ENCODE results near the gene ATP2C2. TPM values are rescaled to one million over a fixed set of nuclear protein-coding genes. Genes with fewer than 3 reads are reported as not detected.
A peak's percentile ranks its signal among the peaks of the same experiment; 100 is the strongest.

ATP2C2 gene
- total RNA-seq, 1 donor = not detected

DNA sequence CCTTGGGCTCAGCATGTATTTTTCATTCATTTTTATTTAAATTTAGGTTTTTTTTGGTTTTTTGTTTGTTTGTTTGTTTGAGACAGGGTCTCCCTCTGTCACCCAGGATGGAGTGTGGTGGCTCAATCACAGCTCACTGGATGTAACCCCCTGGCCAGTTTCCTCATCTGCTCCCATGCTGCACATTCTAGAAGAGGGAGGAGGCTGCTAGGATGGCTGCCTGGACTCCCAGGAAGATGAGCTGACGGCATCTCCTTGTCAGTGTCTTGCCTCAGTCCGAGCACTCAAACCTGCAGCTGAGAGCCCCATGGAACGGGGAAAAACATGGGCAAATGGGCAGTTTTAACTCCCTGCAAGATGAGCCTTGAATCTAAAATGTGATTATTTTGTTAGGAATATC is 128.7 kb downstream of the ATP2C2 start:
- H3K27me3 ChIP-seq (ENCODE audit: insufficient read depth, low read length) = no peaks in the 10 kb centered on the region
- H3K27ac ChIP-seq (ENCODE audit: low read depth, low read length) = no peak overlapping the region
- H3K4me3 ChIP-seq (ENCODE audit: insufficient read depth, low read length) = no peak overlapping the region
- peaks cover 31% of the 10 kb centered on the region for H3K79me2 ChIP-seq (ENCODE audit: insufficient read depth, low read length)
- H4K20me1 ChIP-seq (ENCODE audit: insufficient read depth, low read length) = peaks cover 14% of the 10 kb centered on the region
- H3K4me1 ChIP-seq (ENCODE audit: insufficient read depth, low read length) = peaks cover 7% of the 10 kb centered on the region
- H2AFZ ChIP-seq (ENCODE audit: low read length) = no peak overlapping the region
- DNase-seq (ENCODE audit: insufficient read length, low spot score, missing footprints) = no peak
- no peaks in the 10 kb centered on the region for H3K9me3 ChIP-seq (ENCODE audit: low read depth, low read length)
- TF ChIP-seq CTCF (IDR thresholded peaks at IDR 0.05; ENCODE audit: extremely low read depth, low read depth, low read length) = no peak
- peaks cover 81% of the 10 kb centered on the region for H3K36me3 ChIP-seq (ENCODE audit: insufficient read depth, low read length)
- H3K4me2 ChIP-seq (ENCODE audit: insufficient read depth, low read length) = no peak overlapping the region

DNA sequence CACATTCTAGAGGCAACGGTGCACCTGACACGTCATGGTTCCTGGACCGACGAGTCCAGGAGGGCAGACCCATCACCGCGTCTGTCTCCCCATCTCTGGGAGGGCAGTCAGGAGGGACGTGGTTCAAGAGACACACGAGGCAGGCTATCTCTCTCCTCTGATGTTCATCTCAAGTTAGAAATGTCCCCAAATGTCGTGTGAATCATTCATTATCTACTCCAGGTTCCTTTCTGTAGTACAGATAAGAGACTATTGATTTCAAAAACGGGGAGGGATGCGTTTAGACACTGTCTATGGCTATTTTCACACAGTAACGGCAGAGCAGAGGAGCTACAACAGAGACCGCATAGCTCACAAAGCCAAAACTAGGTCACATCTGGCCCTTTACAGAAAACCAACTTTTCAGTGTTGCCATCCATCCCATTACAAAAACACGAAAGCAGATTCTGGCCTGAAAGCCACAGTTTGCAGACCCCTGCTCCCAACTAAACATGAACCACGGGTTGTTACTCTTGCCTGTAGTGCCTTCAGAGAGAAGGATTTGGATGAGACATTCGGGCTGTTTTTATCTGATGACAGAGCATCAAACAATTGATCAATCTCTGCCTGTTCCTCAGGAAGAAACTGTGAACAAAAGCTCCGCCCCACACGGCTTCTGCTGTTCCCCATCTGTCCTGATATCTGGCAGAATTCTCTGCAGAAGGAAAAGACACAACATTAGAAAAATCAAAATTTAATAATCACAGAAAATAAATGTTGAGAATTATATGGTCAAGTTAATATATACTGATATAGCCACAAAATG is 129.3 kb downstream of the ATP2C2 start:
- DNase-seq (ENCODE audit: insufficient read length, low spot score, missing footprints) = peak; percentile 54
- H3K27me3 ChIP-seq (ENCODE audit: insufficient read depth, low read length) = no peaks in the 10 kb centered on the region
- peaks cover 84% of the 10 kb centered on the region for H3K36me3 ChIP-seq (ENCODE audit: insufficient read depth, low read length)

DNA sequence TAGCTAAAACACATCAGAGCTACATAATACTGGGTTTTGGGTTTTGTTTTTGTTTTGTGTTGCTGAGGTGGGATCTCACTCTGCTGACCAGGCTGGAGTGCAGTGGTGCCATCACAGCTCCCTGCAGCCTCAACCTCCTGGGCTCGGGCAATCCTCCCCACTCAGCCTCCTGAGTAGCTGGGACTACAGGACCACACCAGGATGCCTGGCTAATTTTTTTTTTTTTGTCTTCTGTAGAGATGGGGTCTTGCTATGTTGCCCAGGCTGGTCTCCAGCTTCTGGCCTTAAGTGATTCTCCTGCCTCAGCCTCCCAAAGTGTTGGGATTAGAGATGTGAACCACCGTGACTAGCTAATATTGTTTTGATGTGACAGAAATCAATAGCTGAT is 129.9 kb downstream of the ATP2C2 start:
- peaks cover 42% of the 10 kb centered on the region for H3K79me2 ChIP-seq (ENCODE audit: insufficient read depth, low read length)
- H3K4me2 ChIP-seq (ENCODE audit: insufficient read depth, low read length) = no peak overlapping the region
- H3K27me3 ChIP-seq (ENCODE audit: insufficient read depth, low read length) = no peaks in the 10 kb centered on the region
- no peak overlapping the region for H3K27ac ChIP-seq (ENCODE audit: low read depth, low read length)
- peaks cover 17% of the 10 kb centered on the region for H3K4me1 ChIP-seq (ENCODE audit: insufficient read depth, low read length)
- peaks cover 14% of the 10 kb centered on the region for H4K20me1 ChIP-seq (ENCODE audit: insufficient read depth, low read length)
- no peak overlapping the region for H2AFZ ChIP-seq (ENCODE audit: low read length)
- no peak overlapping the region for H3K4me3 ChIP-seq (ENCODE audit: insufficient read depth, low read length)
- peaks cover 78% of the 10 kb centered on the region for H3K36me3 ChIP-seq (ENCODE audit: insufficient read depth, low read length)
- no peaks in the 10 kb centered on the region for H3K9me3 ChIP-seq (ENCODE audit: low read depth, low read length)
- TF ChIP-seq CTCF (IDR thresholded peaks at IDR 0.05; ENCODE audit: extremely low read depth, low read depth, low read length) = no peak
- DNase-seq (ENCODE audit: insufficient read length, low spot score, missing footprints) = no peak

More for the DNA sequence above, 129.3 kb downstream of the ATP2C2 start:
- Histone ChIP-seq H3K9me3 (ENCODE audit: low read depth, low read length) (no peaks in the 10 kb centered on the region), H2AFZ (ENCODE audit: low read length) (no peak overlapping the region), H4K20me1 (ENCODE audit: insufficient read depth, low read length) (peaks cover 14% of the 10 kb centered on the region), H3K4me1 (ENCODE audit: insufficient read depth, low read length) (peaks cover 11% of the 10 kb centered on the region), H3K27ac (ENCODE audit: low read depth, low read length) (no peak overlapping the region), H3K4me2 (ENCODE audit: insufficient read depth, low read length) (no peak overlapping the region), H3K4me3 (ENCODE audit: insufficient read depth, low read length) (no peak overlapping the region), H3K79me2 (ENCODE audit: insufficient read depth, low read length) (peaks cover 38% of the 10 kb centered on the region)
- no peak for TF ChIP-seq CTCF (IDR thresholded peaks at IDR 0.05; ENCODE audit: extremely low read depth, low read depth, low read length)

DNA sequence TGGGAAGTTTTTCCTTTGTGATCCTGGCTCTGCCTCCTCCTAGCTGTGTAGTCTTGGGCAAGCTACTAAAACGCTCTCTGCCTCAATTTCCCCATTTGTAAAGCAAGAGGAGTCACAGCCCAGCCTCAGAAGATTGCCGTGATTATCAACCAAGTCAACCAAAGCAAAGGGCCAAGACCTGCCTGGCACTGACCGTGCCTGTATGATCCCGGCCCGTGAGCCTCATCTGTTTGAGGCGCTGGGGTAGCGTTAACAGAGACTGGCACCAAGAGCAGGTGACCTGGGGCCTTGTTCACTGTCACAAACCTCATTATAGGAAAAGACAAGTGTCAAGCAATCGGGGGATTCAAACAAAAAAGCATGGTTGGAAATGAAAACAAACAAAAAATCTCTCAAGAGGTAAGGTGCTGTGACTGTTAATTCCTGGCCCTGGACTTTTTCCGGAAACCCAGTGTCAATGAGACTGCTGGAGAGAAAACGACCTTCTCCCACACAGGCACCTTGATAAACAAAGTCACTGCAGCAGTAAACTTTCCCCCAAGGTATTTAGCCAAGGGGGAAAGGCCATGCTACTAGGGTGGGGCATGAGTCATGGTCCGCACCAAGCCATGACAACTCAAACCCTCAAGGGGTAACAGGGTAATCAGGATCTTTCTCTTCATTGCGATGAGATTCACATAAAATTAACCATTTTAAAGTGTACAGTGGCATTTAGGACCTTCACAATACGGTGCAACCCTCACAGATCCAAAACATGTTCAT is 130.7 kb downstream of the ATP2C2 start:
- DNase-seq (ENCODE audit: insufficient read length, low spot score, missing footprints) = no peak
- Histone ChIP-seq H3K27me3 (ENCODE audit: insufficient read depth, low read length) (no peaks in the 10 kb centered on the region), H4K20me1 (ENCODE audit: insufficient read depth, low read length) (peaks cover 14% of the 10 kb centered on the region), H3K36me3 (ENCODE audit: insufficient read depth, low read length) (peaks cover 71% of the 10 kb centered on the region), H3K79me2 (ENCODE audit: insufficient read depth, low read length) (peaks cover 51% of the 10 kb centered on the region), H3K4me1 (ENCODE audit: insufficient read depth, low read length) (peaks cover 25% of the 10 kb centered on the region), H3K9me3 (ENCODE audit: low read depth, low read length) (no peaks in the 10 kb centered on the region), H3K4me3 (ENCODE audit: insufficient read depth, low read length) (no peak overlapping the region), H3K27ac (ENCODE audit: low read depth, low read length) (no peak overlapping the region), H2AFZ (ENCODE audit: low read length) (no peak overlapping the region), H3K4me2 (ENCODE audit: insufficient read depth, low read length) (no peak overlapping the region)
- TF ChIP-seq CTCF (IDR thresholded peaks at IDR 0.05; ENCODE audit: extremely low read depth, low read depth, low read length) = no peak

Measured in osteoblast (primary cell).